SK-N-MC (cell line): ENCODE results near the gene ADAMTS12.

Experiments
- DNase-seq: peaks from one replicate; pipeline ENCODE4 v3.0.0-alpha.2; 2011; ENCODE audit warnings: low read depth, low spot score
- H3K27ac ChIP-seq: fragments of 200-600 bp; sonication (generic); 2 replicates; pipeline ENCODE4 v1.5.1; 2016; ENCODE audit warnings: mixed run types
- H3K36me3 ChIP-seq: fragments of 200-600 bp; sonication (generic); 2 replicates; pipeline ENCODE4 v1.6.1; 2017; ENCODE audit warnings: antibody characterized with exemption, low read length, mixed read lengths; ENCODE audit not compliant: insufficient read depth
- H3K4me3 ChIP-seq: fragments of 200-600 bp; sonication (generic); 2 replicates; pipeline ENCODE4 v1.5.1; 2016
- H3K9ac ChIP-seq: fragments of 200-600 bp; sonication (generic); 2 replicates; pipeline ENCODE4 v1.8.0; 2017; ENCODE audit warnings: mixed run types, mixed read lengths; ENCODE audit not compliant: insufficient read length
- H3K9me3 ChIP-seq: fragments of 200-600 bp; sonication (generic); 2 replicates; pipeline ENCODE4 v1.6.1; 2017; ENCODE audit warnings: low read depth, mild to moderate bottlenecking, antibody characterized with exemption, low read length, moderate library complexity, mixed read lengths
- EZH2 ChIP-seq: fragments of 200-600 bp; sonication (generic); IDR thresholded peaks from one replicate; pipeline ENCODE4 v1.6.1; 2017; ENCODE audit warnings: antibody characterized with exemption
- FOXP2 ChIP-seq: optimal IDR thresholded peaks from 2 replicates; pipeline ENCODE3; 2011; ENCODE audit warnings: mild to moderate bottlenecking, moderate library complexity; ENCODE audit not compliant: insufficient read depth; ENCODE audit errors: extremely low read length, control extremely low read depth
- POLR2AphosphoS5 ChIP-seq: IDR thresholded peaks from 2 replicates; pipeline ENCODE4 v1.6.1; 2012; ENCODE audit warnings: mild to moderate bottlenecking, low read depth, low read length, borderline replicate concordance

Gene ADAMTS12

DNA sequence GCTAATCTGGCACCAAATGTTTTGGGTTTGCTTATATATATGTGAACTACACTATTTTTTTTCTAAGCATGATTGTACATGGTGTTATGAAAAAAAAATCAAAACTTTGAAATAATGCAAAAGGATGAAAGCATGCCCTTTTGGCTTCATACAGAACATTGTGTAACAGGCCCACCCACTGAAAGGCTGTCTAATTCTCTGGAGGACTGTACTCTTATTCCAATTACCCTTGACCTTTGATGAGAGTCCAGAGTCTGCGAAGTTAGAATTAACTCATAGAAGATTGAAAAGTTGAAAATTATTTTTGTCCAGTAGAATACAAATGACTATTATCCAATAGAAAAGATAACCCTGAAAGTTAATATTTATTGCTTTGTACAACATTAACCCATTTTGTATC lies 117.4 kb downstream of the ADAMTS12 start:
- H3K9me3 ChIP-seq = no peaks in the 10 kb centered on the region
- H3K27ac ChIP-seq = no peak overlapping the region
- H3K9ac ChIP-seq = no peak overlapping the region
- DNase-seq = no peak
- no peak for TF ChIP-seq FOXP2
- no peak for TF ChIP-seq POLR2AphosphoS5
- TF ChIP-seq EZH2 = no peak
- no peak overlapping the region for H3K4me3 ChIP-seq
- H3K36me3 ChIP-seq = no peaks in the 10 kb centered on the region

GRCh38 chr5:33772380-33772897 lies 119.4 kb downstream of the ADAMTS12 start:
- Histone ChIP-seq H3K9ac (no peak overlapping the region), H3K36me3 (no peaks in the 10 kb centered on the region), H3K4me3 (no peak overlapping the region), H3K27ac (no peak overlapping the region), H3K9me3 (no peaks in the 10 kb centered on the region)
- no peak for DNase-seq
- TF ChIP-seq POLR2AphosphoS5 = no peak
- no peak for TF ChIP-seq FOXP2

GRCh38 chr5:33769968-33770367 lies 121.8 kb downstream of the ADAMTS12 start:
- Histone ChIP-seq H3K36me3 (no peaks in the 10 kb centered on the region), H3K27ac (no peak overlapping the region), H3K9me3 (no peaks in the 10 kb centered on the region), H3K4me3 (no peak overlapping the region), H3K9ac (no peak overlapping the region)
- no peak for DNase-seq
- TF ChIP-seq POLR2AphosphoS5 = no peak

DNA sequence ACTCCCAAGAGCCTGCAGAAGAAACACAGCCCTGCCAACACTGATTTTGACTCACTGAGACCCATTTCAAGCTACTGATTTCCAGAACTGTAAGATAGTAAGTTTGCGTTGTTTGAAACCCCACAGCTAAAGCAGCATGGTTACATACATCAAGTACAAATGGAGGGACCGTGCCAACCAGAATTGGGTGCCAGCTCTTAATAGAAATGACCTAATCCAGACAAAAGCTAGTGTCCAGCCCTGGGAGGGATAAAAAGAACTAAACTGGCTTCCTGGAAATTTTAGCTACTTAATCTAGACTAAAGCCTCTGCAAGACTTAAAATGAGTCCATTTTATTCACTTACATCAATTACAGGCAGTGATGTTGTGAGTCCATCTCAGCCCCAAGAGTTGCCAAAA lies 122.6 kb downstream of the ADAMTS12 start:
- no peak overlapping the region for H3K27ac ChIP-seq
- no peaks in the 10 kb centered on the region for H3K36me3 ChIP-seq
- TF ChIP-seq EZH2 = no peak
- no peak for TF ChIP-seq FOXP2
- no peak for TF ChIP-seq POLR2AphosphoS5
- no peak for DNase-seq
- H3K9ac ChIP-seq = no peak overlapping the region
- no peak overlapping the region for H3K4me3 ChIP-seq
- H3K9me3 ChIP-seq = no peaks in the 10 kb centered on the region

GRCh38 chr5:33766023-33766422 lies 125.8 kb downstream of the ADAMTS12 start:
- TF ChIP-seq POLR2AphosphoS5 = no peak
- TF ChIP-seq EZH2 = no peak
- no peak for TF ChIP-seq FOXP2
- Histone ChIP-seq H3K36me3 (no peaks in the 10 kb centered on the region), H3K9me3 (no peaks in the 10 kb centered on the region), H3K4me3 (no peak overlapping the region), H3K9ac (no peak overlapping the region), H3K27ac (no peak overlapping the region)
- no peak for DNase-seq

DNA sequence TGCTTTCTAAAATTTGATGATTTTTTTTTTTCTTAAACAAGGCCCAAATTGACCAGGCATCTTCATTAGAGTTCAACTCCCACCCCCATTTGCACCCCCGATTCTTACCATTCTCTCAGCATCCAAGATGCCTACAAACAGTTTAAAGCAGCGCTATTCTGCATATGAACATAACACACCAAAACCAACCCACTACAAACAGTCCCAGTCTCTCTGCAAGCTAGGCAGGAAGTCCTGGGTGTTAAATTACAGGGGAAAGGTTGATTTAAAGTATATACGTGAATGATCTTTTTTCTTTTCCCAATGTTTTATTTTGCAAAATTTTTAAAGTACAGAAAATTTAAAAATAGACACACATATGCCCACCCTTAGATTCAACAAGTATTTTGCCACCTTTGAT lies 127.0 kb downstream of the ADAMTS12 start:
- Histone ChIP-seq H3K36me3 (no peaks in the 10 kb centered on the region), H3K9ac (no peak overlapping the region), H3K27ac (no peak overlapping the region), H3K9me3 (no peaks in the 10 kb centered on the region), H3K4me3 (no peak overlapping the region)
- TF ChIP-seq EZH2 = no peak
- TF ChIP-seq FOXP2 = no peak
- no peak for TF ChIP-seq POLR2AphosphoS5
- DNase-seq = no peak

DNA sequence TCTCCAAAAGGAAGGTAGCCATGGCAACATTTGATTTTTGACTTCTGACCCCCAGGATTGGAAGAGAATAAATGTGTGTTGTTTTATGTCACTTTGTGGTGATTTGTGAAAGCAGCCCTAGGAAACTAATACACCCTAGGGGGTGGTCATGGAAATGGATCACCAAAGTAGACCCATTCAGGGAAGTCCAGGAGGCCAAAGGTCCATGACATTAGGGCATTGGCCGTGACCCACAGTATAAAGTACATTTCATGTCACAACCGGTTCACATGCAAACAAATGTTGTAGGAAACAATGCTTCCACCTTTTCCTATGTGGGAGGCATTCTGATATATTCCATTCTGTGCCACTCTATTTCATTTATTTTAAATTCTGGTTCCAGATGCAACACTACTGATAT lies 128.4 kb downstream of the ADAMTS12 start:
- no peaks in the 10 kb centered on the region for H3K9me3 ChIP-seq
- no peak overlapping the region for H3K27ac ChIP-seq
- H3K4me3 ChIP-seq = no peak overlapping the region
- no peaks in the 10 kb centered on the region for H3K36me3 ChIP-seq
- TF ChIP-seq EZH2 = no peak
- no peak for TF ChIP-seq FOXP2
- DNase-seq = no peak
- no peak overlapping the region for H3K9ac ChIP-seq

DNA sequence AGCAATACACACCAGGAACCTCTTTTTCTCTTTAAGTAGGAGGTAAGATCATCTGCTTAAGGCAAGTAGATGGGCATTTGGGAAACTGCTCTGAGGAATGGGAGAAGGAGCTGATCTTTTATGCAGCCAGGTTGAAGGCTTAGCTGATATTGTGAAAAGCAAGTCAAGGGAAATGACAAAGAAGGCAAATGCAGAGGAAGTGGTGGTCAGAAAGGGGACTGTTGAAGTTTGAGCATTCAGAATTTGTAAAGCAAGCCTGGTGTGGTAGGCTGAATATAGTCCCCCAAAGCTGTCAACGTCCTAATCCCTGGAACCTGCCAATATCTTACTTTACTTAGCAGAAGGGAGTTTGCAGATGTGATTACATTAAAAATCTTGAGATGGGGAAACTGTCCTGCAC lies 128.9 kb downstream of the ADAMTS12 start:
- no peak overlapping the region for H3K27ac ChIP-seq
- H3K9me3 ChIP-seq = no peaks in the 10 kb centered on the region
- no peak for DNase-seq
- H3K9ac ChIP-seq = no peak overlapping the region
- no peaks in the 10 kb centered on the region for H3K36me3 ChIP-seq
- no peak for TF ChIP-seq FOXP2
- no peak for TF ChIP-seq POLR2AphosphoS5
- TF ChIP-seq EZH2 = no peak
- H3K4me3 ChIP-seq = no peak overlapping the region

DNA sequence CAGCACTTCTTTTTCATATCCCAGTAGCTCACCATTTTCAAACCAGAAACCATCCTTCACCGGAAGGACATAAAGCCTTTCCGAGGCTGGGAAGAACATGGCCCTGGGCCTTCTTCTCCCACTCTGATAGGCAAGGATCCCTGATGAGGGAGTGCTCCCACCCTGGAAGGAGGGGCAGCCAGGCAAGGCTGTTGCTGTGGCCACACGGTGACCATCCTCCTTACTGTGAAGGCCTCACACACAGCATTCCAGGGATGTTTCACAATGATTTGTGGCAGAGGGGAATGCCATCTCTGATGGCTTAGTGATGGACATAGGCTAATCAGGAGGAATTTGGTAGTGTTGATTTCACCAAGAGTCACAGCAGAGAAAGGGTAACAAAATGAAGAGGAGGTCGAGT lies 130.7 kb downstream of the ADAMTS12 start:
- no peaks in the 10 kb centered on the region for H3K9me3 ChIP-seq
- H3K36me3 ChIP-seq = no peaks in the 10 kb centered on the region
- TF ChIP-seq EZH2 = no peak
- no peak for TF ChIP-seq FOXP2
- no peak for TF ChIP-seq POLR2AphosphoS5
- H3K9ac ChIP-seq = no peak overlapping the region
- no peak overlapping the region for H3K27ac ChIP-seq
- H3K4me3 ChIP-seq = no peak overlapping the region
- DNase-seq = no peak
